Dorsolateral prefrontal cortex (tissue), 118 donors: ENCODE measurements around the gene HOMER2. TPM values are rescaled to one million over a fixed set of nuclear protein-coding genes. Genes with fewer than 3 reads are reported as not detected.

Source experiments
- total RNA-seq, 120 experiments: library from RNA; stranded (reverse); gene quantifications; one replicate each; pipeline versions ENCODE4 v1.2.3 to v1.2.4, GENCODE V29; 2022

HOMER2 gene
- total RNA-seq, 120 experiments from 2014 or later = 17.7 to 58.5 (median 39.0) TPM

Other genes starting within 250 kb of the HOMER2 start
- gene AP3B2, start 242.8 kb downstream of the HOMER2 start, total RNA-seq = 100 to 1,000 TPM in 116 of 120 experiments, 10 to 100 TPM in 4; 55.6 to 298 (median 178) TPM
- under 1 TPM in 8 of 120 experiments, not detected in 112; 0.04 to 0.31 (median 0.13) TPM for gene FSD2, start 146.7 kb downstream of the HOMER2 start, total RNA-seq
- 10 to 100 TPM in 89 of 120 experiments, 1 to 10 TPM in 31; 7.8 to 16.0 (median 11.1) TPM for gene WHAMM, start 143.1 kb downstream of the HOMER2 start, total RNA-seq
- 10 to 100 TPM in 116 of 120 experiments, 1 to 10 TPM in 4; 4.9 to 24.6 (median 17.0) TPM for gene RAMAC, start 33.5 kb upstream of the HOMER2 start, total RNA-seq
- 10 to 100 TPM; 15.7 to 34.4 (median 22.5) TPM for gene C15orf40, start 58.9 kb upstream of the HOMER2 start, total RNA-seq
- 100 to 1,000 TPM in 10 of 120 experiments, 10 to 100 TPM in 110; 61.4 to 113 (median 85.9) TPM for gene BTBD1, start 114.5 kb upstream of the HOMER2 start, total RNA-seq
- 10 to 100 TPM in 118 of 120 experiments, 1 to 10 TPM in 2; 7.8 to 33.0 (median 19.9) TPM for gene TM6SF1, start 154.9 kb upstream of the HOMER2 start, total RNA-seq